Panc1 (cell line): Measurements from ENCODE around the gene DAPP1.

Source experiments
- POLR2AphosphoS5 ChIP-seq: IDR thresholded peaks from 2 replicates; pipeline ENCODE4 v1.6.1; 2012; ENCODE audit warnings: mild to moderate bottlenecking, low read depth, low read length, moderate library complexity
- TF ChIP-seq, protein P1 (sequence below): fragments of 450-650 bp; IDR thresholded peaks from 2 replicates; pipeline ENCODE4 v1.5.1; 2017; ENCODE audit warnings: mild to moderate bottlenecking

DNA sequence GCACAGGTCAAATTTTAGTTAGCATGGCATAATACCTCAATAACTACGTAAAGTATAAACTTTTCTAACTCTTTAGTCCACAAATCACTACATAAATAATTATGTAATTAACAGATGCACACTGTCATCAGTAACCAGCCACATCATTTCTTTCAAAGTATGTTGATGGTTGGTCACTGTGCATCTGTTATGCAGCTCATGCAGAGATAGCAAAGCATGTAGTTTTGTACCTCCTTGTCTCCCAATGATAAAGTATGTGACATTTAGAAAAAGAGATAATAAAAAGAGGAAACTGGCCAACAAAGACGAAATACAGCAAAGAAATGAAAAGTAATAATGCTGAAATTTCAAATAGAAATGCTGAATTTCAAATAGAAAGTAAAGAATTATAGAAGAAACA, 74.7 kb downstream of the DAPP1 start:
- TF ChIP-seq, protein P1, sequence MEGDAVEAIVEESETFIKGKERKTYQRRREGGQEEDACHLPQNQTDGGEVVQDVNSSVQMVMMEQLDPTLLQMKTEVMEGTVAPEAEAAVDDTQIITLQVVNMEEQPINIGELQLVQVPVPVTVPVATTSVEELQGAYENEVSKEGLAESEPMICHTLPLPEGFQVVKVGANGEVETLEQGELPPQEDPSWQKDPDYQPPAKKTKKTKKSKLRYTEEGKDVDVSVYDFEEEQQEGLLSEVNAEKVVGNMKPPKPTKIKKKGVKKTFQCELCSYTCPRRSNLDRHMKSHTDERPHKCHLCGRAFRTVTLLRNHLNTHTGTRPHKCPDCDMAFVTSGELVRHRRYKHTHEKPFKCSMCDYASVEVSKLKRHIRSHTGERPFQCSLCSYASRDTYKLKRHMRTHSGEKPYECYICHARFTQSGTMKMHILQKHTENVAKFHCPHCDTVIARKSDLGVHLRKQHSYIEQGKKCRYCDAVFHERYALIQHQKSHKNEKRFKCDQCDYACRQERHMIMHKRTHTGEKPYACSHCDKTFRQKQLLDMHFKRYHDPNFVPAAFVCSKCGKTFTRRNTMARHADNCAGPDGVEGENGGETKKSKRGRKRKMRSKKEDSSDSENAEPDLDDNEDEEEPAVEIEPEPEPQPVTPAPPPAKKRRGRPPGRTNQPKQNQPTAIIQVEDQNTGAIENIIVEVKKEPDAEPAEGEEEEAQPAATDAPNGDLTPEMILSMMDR, result no peak
- no peak for TF ChIP-seq POLR2AphosphoS5
